ENCODE data around the gene EPB41L3. TPM values are rescaled to one million over a fixed set of nuclear protein-coding genes. Genes with fewer than 3 reads are reported as not detected.

The EPB41L3 gene
- total RNA-seq, 1 experiment from 2014 or later: 0.34 TPM

- H4K20me1 ChIP-seq (ENCODE audit: insufficient read depth): no peaks in the 10 kb centered on the region
- H3K27me3 ChIP-seq (ENCODE audit: insufficient read depth, low read length): no peaks in the 10 kb centered on the region
- no peak overlapping the region for H3K27ac ChIP-seq (ENCODE audit: low read depth, low read length)
- no peaks in the 10 kb centered on the region for H3K79me2 ChIP-seq (ENCODE audit: insufficient read depth, low read length)
- no peaks in the 10 kb centered on the region for H3K36me3 ChIP-seq (ENCODE audit: control insufficient read depth in 1 of 2, insufficient read depth in 2 of 2, low read length in 2 of 2)
- ChIA-PET POLR2A (no interaction called here), CTCF (no interaction called here), RAD21 (ENCODE audit: low non-redundant PET in 1 of 2, low total read pairs in 2 of 2, uncharacterized antibody in 2 of 2, unreplicated experiment in 2 of 2) (no interaction called here)
- H3K4me1 ChIP-seq (ENCODE audit: control insufficient read depth in 1 of 2, insufficient read depth in 2 of 2, low read length in 2 of 2): no peaks in the 10 kb centered on the region
- TF ChIP-seq POLR2AphosphoS5 (IDR thresholded peaks at IDR 0.05; ENCODE audit: low read depth, low read length) (no peak), EZH2 (IDR thresholded peaks at IDR 0.05) (no peak), ELF1 (IDR thresholded peaks at IDR 0.05; ENCODE audit: borderline replicate concordance, low read depth) (no peak), REST (IDR thresholded peaks at IDR 0.05; ENCODE audit: low read depth) (no peak), SIN3A (IDR thresholded peaks at IDR 0.05; ENCODE audit: low read depth) (no peak), POLR2A (IDR thresholded peaks at IDR 0.05; ENCODE audit: borderline replicate concordance, extremely low read depth, insufficient read depth, insufficient read length) (no peak)
- H3K4me3 ChIP-seq (replicated peaks in 1 of 2; ENCODE audit: low read depth in 1 of 2, low read length in 2 of 2): no peak overlapping the region
- no peak overlapping the region for H2AFZ ChIP-seq (ENCODE audit: low read depth, low read length, poor library complexity, severe bottlenecking)
- BruUV-seq (replicated peaks): no TSS peak
- no peak for DNase-seq (ENCODE audit: low read depth, low spot score)
- intact Hi-C loops (cut with micrococcal nuclease): no loop called here
- peaks cover 4 to 45% of the 10 kb centered on the region in 2 experiments; a peak in 2 of 4 replicates for H3K9me3 ChIP-seq (ENCODE audit: control insufficient read depth in 1 of 2, insufficient read depth in 1 of 2, low read depth in 1 of 2, low read length in 2 of 2)
- H3K4me2 ChIP-seq (ENCODE audit: low read length): no peak overlapping the region
- no peak for ATAC-seq
- H3K9ac ChIP-seq (ENCODE audit: low read length): no peak overlapping the region
- no peaks in the 10 kb centered on the region for H3K9me2 ChIP-seq (ENCODE audit: insufficient read depth)
Measured at GRCh38 chr18:5391409-5391808, 152.4 kb downstream of the EPB41L3 start.

- no peak for ATAC-seq
- peaks cover 4 to 24% of the 10 kb centered on the region in 2 experiments; a peak in 2 of 4 replicates for H3K9me3 ChIP-seq (ENCODE audit: control insufficient read depth in 1 of 2, insufficient read depth in 1 of 2, low read depth in 1 of 2, low read length in 2 of 2)
- no peak overlapping the region for H3K4me2 ChIP-seq (ENCODE audit: low read length)
- H3K9me2 ChIP-seq (ENCODE audit: insufficient read depth): no peaks in the 10 kb centered on the region
- H3K4me3 ChIP-seq (replicated peaks in 1 of 2; ENCODE audit: low read depth in 1 of 2, low read length in 2 of 2): no peak overlapping the region
- H3K36me3 ChIP-seq (ENCODE audit: control insufficient read depth in 1 of 2, insufficient read depth in 2 of 2, low read length in 2 of 2): no peaks in the 10 kb centered on the region
- intact Hi-C loops (cut with micrococcal nuclease): no loop called here
- H3K27me3 ChIP-seq (ENCODE audit: insufficient read depth, low read length): no peaks in the 10 kb centered on the region
- H2AFZ ChIP-seq (ENCODE audit: low read depth, low read length, poor library complexity, severe bottlenecking): no peak overlapping the region
- POLR2A ChIA-PET: no interaction called here
- DNase-seq (ENCODE audit: low read depth, low spot score): no peak
- no peak overlapping the region for H3K9ac ChIP-seq (ENCODE audit: low read length)
- H3K4me1 ChIP-seq (ENCODE audit: control insufficient read depth in 1 of 2, insufficient read depth in 2 of 2, low read length in 2 of 2): no peaks in the 10 kb centered on the region
- TF ChIP-seq, protein P1, sequence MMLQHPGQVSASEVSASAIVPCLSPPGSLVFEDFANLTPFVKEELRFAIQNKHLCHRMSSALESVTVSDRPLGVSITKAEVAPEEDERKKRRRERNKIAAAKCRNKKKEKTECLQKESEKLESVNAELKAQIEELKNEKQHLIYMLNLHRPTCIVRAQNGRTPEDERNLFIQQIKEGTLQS (IDR thresholded peaks at IDR 0.05): no peak
- no peak for TF ChIP-seq EZH2phosphoT487 (IDR thresholded peaks at IDR 0.05; ENCODE audit: borderline replicate concordance)
- no peak for TF ChIP-seq ZNF274 (IDR thresholded peaks at IDR 0.05; ENCODE audit: low read depth, low read length)
- no peak for TF ChIP-seq RAD21 (IDR thresholded peaks at IDR 0.05; ENCODE audit: low read depth)
- BruUV-seq (replicated peaks): no TSS peak
- RAD21 ChIA-PET (ENCODE audit: low non-redundant PET in 1 of 2, low total read pairs in 2 of 2, uncharacterized antibody in 2 of 2, unreplicated experiment in 2 of 2): no interaction called here
- CTCF ChIA-PET: no interaction called here
- no peak overlapping the region for H3K27ac ChIP-seq (ENCODE audit: low read depth, low read length)
- H4K20me1 ChIP-seq (ENCODE audit: insufficient read depth): no peaks in the 10 kb centered on the region
- H3K79me2 ChIP-seq (ENCODE audit: insufficient read depth, low read length): no peaks in the 10 kb centered on the region
Measured at GRCh38 chr18:5389356-5389755, 154.4 kb downstream of the EPB41L3 start.

All from HCT116 (cell line).